H1 (cell line): Measurements from ENCODE around the gene DIDO1. TPM values are rescaled to one million over a fixed set of nuclear protein-coding genes. Genes with fewer than 3 reads are reported as not detected.

Experiments used
- CTCF ChIA-PET: fragments of 300-600 bp; sonication (Branson Sonifier 250); formaldehyde crosslinking; loops from one replicate; lab custom pipeline; 2021; ENCODE audit not compliant: partially characterized antibody; lab: Charles Lee
- POLR2A ChIA-PET: fragments of 300-600 bp; sonication (Branson Sonifier 250); formaldehyde crosslinking; loops from one replicate; lab custom pipeline; 2021; ENCODE audit warnings: inconsistent platforms; ENCODE audit not compliant: partially characterized antibody; lab: Charles Lee
- DNase-seq, 2 experiments: peaks; one replicate each; pipeline versions ENCODE4 v3.0.0 to v3.0.0-alpha.2; 2010 to 2022; ENCODE audit warnings: low spot score in 2 of 2, low read depth in 1 of 2, mixed read lengths in 1 of 2
- FAIRE-seq: peaks from 2 replicates; lab custom pipeline; 2011; peaks lifted over from hg19 to GRCh38; lab: Jason Lieb, UNC
- H2AFZ ChIP-seq: 2 replicates; pipeline ENCODE4 v1.8.1; 2012; ENCODE audit warnings: low read length, inconsistent platforms
- H2AK5ac ChIP-seq: 2 replicates; pipeline ENCODE4 v1.6.1; 2013; ENCODE audit warnings: low read depth, low read length
- H2BK120ac ChIP-seq: replicated peaks from 2 replicates; pipeline ENCODE3; 2013; ENCODE audit warnings: low read depth, low read length, inconsistent platforms
- H2BK12ac ChIP-seq: 2 replicates; pipeline ENCODE4 v1.6.1; 2013; ENCODE audit warnings: low read depth, low read length
- H2BK15ac ChIP-seq: 2 replicates; pipeline ENCODE4 v1.6.1; 2013; ENCODE audit warnings: low read length
- H2BK20ac ChIP-seq: 2 replicates; pipeline ENCODE4 v1.6.1; 2013; ENCODE audit warnings: low read length
- H2BK5ac ChIP-seq: 2 replicates; pipeline ENCODE4 v1.6.1; 2013; ENCODE audit warnings: low read depth, low read length
- H3K14ac ChIP-seq: 2 replicates; pipeline ENCODE4 v1.6.1; 2013; ENCODE audit warnings: inconsistent platforms; ENCODE audit not compliant: insufficient read length
- H3K18ac ChIP-seq: 2 replicates; pipeline ENCODE4 v1.6.1; 2013; ENCODE audit warnings: low read length; ENCODE audit errors: extremely low read depth
- H3K23ac ChIP-seq: 2 replicates; pipeline ENCODE4 v1.6.1; 2013; ENCODE audit warnings: inconsistent platforms; ENCODE audit not compliant: insufficient read length
- H3K23me2 ChIP-seq: 2 replicates; pipeline ENCODE4 v1.6.1; 2013; ENCODE audit warnings: low read depth, low read length
- H3K27ac ChIP-seq: 2 replicates; pipeline ENCODE4 v1.6.1; 2011; ENCODE audit warnings: low read depth, low read length, inconsistent platforms
- H3K27me3 ChIP-seq, 4 experiments: replicated peaks in 1 of 4; 1 replicate in 1 of 4; 2 replicates in 3 of 4; pipeline versions ENCODE4 v1.6.1 to v1.8.1; 2011 to 2013; ENCODE audit warnings: low read length in 3 of 4, mild to moderate bottlenecking in 3 of 4, inconsistent platforms in 2 of 4, mixed read lengths in 2 of 4, moderate library complexity in 1 of 4; ENCODE audit not compliant: control insufficient read depth in 3 of 4, insufficient read depth in 3 of 4; ENCODE audit errors: extremely low read depth in 1 of 4
- H3K36me3 ChIP-seq, 4 experiments: 2 replicates each; pipeline versions ENCODE4 v1.6.1 to v1.8.1; 2011 to 2013; ENCODE audit warnings: mild to moderate bottlenecking in 4 of 4, low read length in 3 of 4, moderate library complexity in 2 of 4, control low read depth in 1 of 4, inconsistent platforms in 1 of 4; ENCODE audit not compliant: insufficient read depth in 4 of 4, control insufficient read depth in 2 of 4
- H3K4ac ChIP-seq: replicated peaks from 2 replicates; pipeline ENCODE3; 2013; ENCODE audit warnings: low read length, low read depth, mixed read lengths, inconsistent platforms; ENCODE audit not compliant: insufficient read length
- H3K4me1 ChIP-seq, 4 experiments: replicated peaks in 1 of 4; 1 replicate in 1 of 4; 2 replicates in 3 of 4; pipeline versions ENCODE4 v1.6.1 to v1.8.1; 2011 to 2013; ENCODE audit warnings: low read length in 3 of 4, inconsistent platforms in 2 of 4, mixed read lengths in 1 of 4; ENCODE audit not compliant: insufficient read depth in 4 of 4, control insufficient read depth in 3 of 4
- H3K4me2 ChIP-seq, 2 experiments: 2 replicates each; pipeline versions ENCODE4 v1.6.1 to v1.8.1; 2011 to 2013; ENCODE audit warnings: low read depth in 2 of 2, low read length in 2 of 2, control low read depth in 1 of 2, inconsistent platforms in 1 of 2, mild to moderate bottlenecking in 1 of 2; ENCODE audit not compliant: insufficient read depth in 1 of 2
- H3K4me3 ChIP-seq, 4 experiments: fragments of 200-600, 300-600 bp in 1 of 4; sonication (generic), shearing (Covaris generic), sonication (Bioruptor Twin) in 1 of 4; 2 replicates each; pipeline versions ENCODE4 v1.5.1 to v1.8.1; 2011 to 2016; ENCODE audit warnings: low read length in 4 of 4, low read depth in 3 of 4, control low read depth in 2 of 4, inconsistent platforms in 2 of 4, mild to moderate bottlenecking in 2 of 4, mixed read lengths in 1 of 4, moderate library complexity in 1 of 4; ENCODE audit not compliant: insufficient read depth in 2 of 4; ENCODE audit errors: extremely low read depth in 1 of 4
- H3K56ac ChIP-seq: replicated peaks from 2 replicates; pipeline ENCODE3; 2013; ENCODE audit warnings: low read depth, mild to moderate bottlenecking, mixed read lengths, low read length, inconsistent platforms; ENCODE audit not compliant: insufficient read length
- H3K79me1 ChIP-seq: 2 replicates; pipeline ENCODE4 v1.6.1; 2013; ENCODE audit warnings: low read depth, low read length, control low read depth
- H3K79me2 ChIP-seq, 2 experiments: 2 replicates each; pipeline versions ENCODE4 v1.6.1 to v1.8.1; 2012 to 2013; ENCODE audit warnings: low read length in 2 of 2, mild to moderate bottlenecking in 2 of 2, inconsistent platforms in 1 of 2; ENCODE audit not compliant: insufficient read depth in 2 of 2, control insufficient read depth in 1 of 2
- H3K9ac ChIP-seq, 4 experiments: replicated peaks in 1 of 4; 1 replicate in 1 of 4; 2 replicates in 3 of 4; pipeline versions ENCODE4 v1.6.1 to v1.8.1; 2011 to 2013; ENCODE audit warnings: low read depth in 3 of 4, low read length in 3 of 4, control low read depth in 2 of 4, mild to moderate bottlenecking in 2 of 4, moderate library complexity in 2 of 4, inconsistent platforms in 1 of 4; ENCODE audit errors: extremely low read depth in 1 of 4
- H3K9me3 ChIP-seq, 2 experiments: 2 replicates each; pipeline versions ENCODE4 v1.6.1 to v1.8.1; 2012 to 2013; ENCODE audit warnings: mild to moderate bottlenecking in 2 of 2, moderate library complexity in 2 of 2, control low read depth in 1 of 2, inconsistent platforms in 1 of 2, low read depth in 1 of 2, low read length in 1 of 2, mixed read lengths in 1 of 2; ENCODE audit not compliant: insufficient read depth in 2 of 2
- H4K20me1 ChIP-seq, 2 experiments: replicated peaks in 1 of 2; 2 replicates each; pipeline versions ENCODE3 to v1.8.1; 2011 to 2013; ENCODE audit warnings: inconsistent platforms in 2 of 2, low read length in 2 of 2, mild to moderate bottlenecking in 1 of 2; ENCODE audit not compliant: insufficient read depth in 2 of 2, control insufficient read depth in 1 of 2
- H4K5ac ChIP-seq: 2 replicates; pipeline ENCODE4 v1.6.1; 2013; ENCODE audit warnings: low read length, low read depth, mixed read lengths, inconsistent platforms; ENCODE audit not compliant: insufficient read length
- H4K8ac ChIP-seq: 2 replicates; pipeline ENCODE4 v1.8.0; 2013; ENCODE audit warnings: mild to moderate bottlenecking, moderate library complexity, low read length, inconsistent platforms; ENCODE audit not compliant: insufficient read depth; ENCODE audit errors: extremely low read depth
- H4K91ac ChIP-seq: replicated peaks from 2 replicates; pipeline ENCODE3; 2013; ENCODE audit warnings: low read length, mixed read lengths, inconsistent platforms; ENCODE audit not compliant: insufficient read length
- NANOG ChIP-seq: IDR thresholded peaks from 2 replicates; pipeline ENCODE4 v1.6.1; 2011; ENCODE audit warnings: low read length, low read depth, mild to moderate bottlenecking, inconsistent platforms; ENCODE audit not compliant: insufficient read depth, poor library complexity, severe bottlenecking
- POLR2AphosphoS5 ChIP-seq: IDR thresholded peaks from 2 replicates; pipeline ENCODE4 v1.6.1; 2011; ENCODE audit warnings: low read depth, low read length
- WGBS, 2 experiments: shearing (Covaris generic) in 1 of 2; methylation state at CpG; one replicate each; pipeline versions ENCODE4 v1.1.6 to v1.1.7; 2013 to 2015; ENCODE audit warnings: low lambda C conversion rate in 2 of 2, mixed read lengths in 2 of 2, inconsistent platforms in 1 of 2, low coverage in 1 of 2, missing lambda C conversion rate in 1 of 2; ENCODE audit not compliant: insufficient replicate concordance in 2 of 2, insufficient coverage in 1 of 2, insufficient read length in 1 of 2; ENCODE audit errors: extremely low coverage in 1 of 2, missing lambda C conversion rate in 1 of 2; 5-methylcytosine and 5-hydroxymethylcytosine counted together
- polyA plus RNA-seq, 7 experiments: library from polyadenylated mRNA; depleted of rRNA in 3 of 7; stranded (reverse) in 5 of 7; unstranded in 2 of 7; fragments of >200 nt in 5 of 7; fragments of 200-250 nt in 2 of 7; gene quantifications; 1 replicate in 5 of 7; 2 replicates in 1 of 7; 4 replicates in 1 of 7; pipeline versions ENCODE4 v1.2.1 to v1.2.3, GENCODE V29; 2011 to 2013; ENCODE audit warnings: missing spikeins in 2 of 7, mixed read lengths in 2 of 7
- total RNA-seq: library from RNA; stranded (reverse); fragmentation: NEBNext Ultra II Directional; extraction: Animal tissue kit (Norgen Biotek cat#: 25700); gene quantifications from 2 replicates; pipeline ENCODE4 v1.2.1, GENCODE V29; 2021

DIDO1 gene
- total and polyA plus RNA-seq, 2 of the 8 experiments (the other 6 are each of a cell fraction or from before 2014, with no cell fraction given): 53.6 to 82.8 TPM

- Histone ChIP-seq H3K36me3 (peaks cover 28 to 42% (median 31%) of the 10 kb centered on the region in 4 experiments), H3K4me3 (no peak overlapping the region), H3K9ac (no peak overlapping the region), H2BK5ac (no peak overlapping the region), H2AK5ac (no peak overlapping the region), H2BK120ac (no peak overlapping the region), H3K18ac (no peak overlapping the region), H3K14ac (no peak overlapping the region), H3K23ac (no peak overlapping the region), H3K27ac (no peak overlapping the region), H3K9me3 (no peaks in the 10 kb centered on the region), H3K79me1 (peaks cover 4% of the 10 kb centered on the region; the same call in 1 of the 2 replicates), H4K91ac (no peak overlapping the region), H2AFZ (no peak overlapping the region), H2BK15ac (no peak overlapping the region), H4K20me1 (peaks cover 0 to 12% of the 10 kb centered on the region in 2 experiments), H3K79me2 (no peaks in the 10 kb centered on the region), H3K56ac (no peak overlapping the region), H3K23me2 (no peaks in the 10 kb centered on the region), H3K27me3 (no peaks in the 10 kb centered on the region), H2BK12ac (no peak overlapping the region), H4K8ac (no peak overlapping the region), H3K4me1 (peaks cover 9 to 18% (median 15%) of the 10 kb centered on the region in 4 experiments), H3K4ac (no peak overlapping the region), H3K4me2 (no peak overlapping the region), H4K5ac (no peak overlapping the region), H2BK20ac (no peak overlapping the region)
- TF ChIP-seq NANOG: no peak
- peak; percentile 58 for TF ChIP-seq POLR2AphosphoS5
- CTCF ChIA-PET: interaction anchor here (0.7 to 5.8 kb wide), 21 partner anchors 9 to 158 kb away, joined by 3 to 56 read pairs (median 4); partner anchors contain the start of genes GID8 and TCFL5
- FAIRE-seq (no peak), DNase-seq (no peak)
- POLR2A ChIA-PET: interaction anchor here (1.2 to 9.9 kb wide), 16 partner anchors 9 to 70 kb away, joined by 3 to 88 read pairs (median 9); partner anchors contain the start of genes DIDO1, GID8 and TCFL5
- WGBS, 2 experiments: 83% methylated on average over 16 of the region's 16 CpGs; no CpG with 5 or more reads in 1 of the 2 experiments
These were observed 27.2 kb downstream of the DIDO1 start for GRCh38 chr20:62898970-62899632.
